Subcutaneous adipose tissue (tissue), 4 donors: ENCODE results near the gene CCT5. TPM values are rescaled to one million over a fixed set of nuclear protein-coding genes. Genes with fewer than 3 reads are reported as not detected.

Experiments used
- CTCF ChIP-seq: fragments of 450-650 bp; IDR thresholded peaks from one replicate; pipeline ENCODE4 v1.5.1; 2016; ENCODE audit warnings: low read depth, mild to moderate bottlenecking, control low read depth, antibody characterized with exemption, moderate library complexity
- total RNA-seq, 4 donors: library from RNA; depleted of rRNA; stranded (reverse); fragments of >200 nt; gene quantifications; one replicate each; pipeline ENCODE4 v1.1.0, GENCODE V29; 2016

CCT5 gene
- 100 to 1,000 TPM; 130 to 187 (median 153) TPM for total RNA-seq

DNA sequence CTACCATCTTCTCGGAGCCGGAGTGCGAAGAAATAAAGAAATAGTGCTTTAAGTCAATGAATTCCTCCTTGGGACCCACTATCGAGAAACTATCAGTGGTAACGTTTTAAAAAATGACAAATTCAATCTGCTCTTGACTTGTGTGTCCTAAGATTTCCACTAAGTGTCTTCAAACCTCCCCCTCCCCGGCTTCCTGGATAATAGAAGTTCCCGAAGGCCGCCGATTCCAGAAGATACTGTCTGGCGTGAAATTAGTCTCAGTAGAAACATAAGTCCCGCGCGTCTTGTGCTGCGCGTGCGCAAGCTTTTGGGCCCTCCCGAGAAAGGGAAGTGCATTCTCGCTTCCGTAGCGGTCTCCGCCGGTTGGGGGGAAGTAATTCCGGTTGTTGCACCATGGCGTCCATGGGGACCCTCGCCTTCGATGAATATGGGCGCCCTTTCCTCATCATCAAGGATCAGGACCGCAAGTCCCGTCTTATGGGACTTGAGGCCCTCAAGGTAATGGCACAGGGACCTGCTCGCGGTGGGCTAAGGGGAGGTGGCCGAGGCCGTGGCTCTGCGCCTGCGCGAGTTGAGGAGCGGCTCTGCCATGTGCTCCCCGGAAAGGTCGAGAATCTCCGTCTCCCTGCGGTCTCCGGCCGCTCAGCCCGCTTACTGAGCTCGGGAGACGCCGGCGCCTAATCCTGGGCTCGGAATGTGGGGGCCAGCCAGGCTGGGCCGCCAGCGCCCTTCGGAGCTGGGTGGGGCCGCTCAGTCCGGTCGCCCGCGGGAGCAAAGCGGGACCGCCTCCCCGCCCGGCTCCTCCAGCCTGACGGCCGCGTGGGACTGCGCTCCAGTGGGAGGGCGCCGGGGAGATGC lies at the start of gene CCT5:
TSS of gene CCT5 (plus strand) at position 333 of the 858 bp plus-strand sequence. CDS start at position 394, 61 bp downstream.
- no peak for TF ChIP-seq CTCF

GRCh38 chr5:10201223-10201868 lies 48.7 kb upstream of the CCT5 start:
- TF ChIP-seq CTCF = no peak

GRCh38 chr5:10202089-10202910 lies 47.8 kb upstream of the CCT5 start:
- no peak for TF ChIP-seq CTCF

DNA sequence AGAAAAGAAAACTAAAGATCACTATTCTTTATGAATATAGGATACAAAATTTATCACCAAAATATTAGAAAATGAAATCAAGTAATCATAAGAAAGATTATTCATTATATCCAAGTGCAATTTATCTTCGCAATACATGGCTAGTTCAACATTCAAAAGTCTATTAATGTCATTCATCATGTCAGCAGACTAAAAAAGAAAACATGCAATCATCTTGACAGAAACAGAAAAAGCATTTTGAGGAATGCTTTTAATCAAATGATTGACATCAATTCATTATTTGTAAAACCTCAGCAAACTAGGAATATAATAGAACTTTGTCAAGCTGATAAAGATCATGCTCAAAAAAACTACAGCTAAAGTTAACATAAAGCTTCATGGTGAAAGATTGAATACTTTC lies 41.1 kb upstream of the CCT5 start:
- no peak for TF ChIP-seq CTCF

DNA sequence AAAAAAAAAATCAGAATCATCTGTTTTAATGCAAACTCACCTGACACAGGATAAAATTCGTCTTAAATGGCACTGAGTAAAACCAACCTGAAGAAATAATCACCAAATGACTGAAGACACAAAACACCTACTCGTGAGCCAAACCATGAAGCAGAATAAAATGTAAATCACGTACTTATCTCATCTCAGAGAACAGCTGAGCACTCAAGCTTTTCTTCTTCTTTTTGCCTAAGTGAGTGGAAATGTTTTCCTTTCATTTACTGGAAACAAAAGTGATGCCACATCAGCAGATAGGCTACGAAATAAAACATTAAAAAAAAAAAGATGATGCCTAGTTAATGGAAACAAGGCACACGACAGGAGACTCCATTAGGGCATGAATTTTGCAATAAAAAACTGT lies 36.8 kb upstream of the CCT5 start:
- TF ChIP-seq CTCF = no peak

- TF ChIP-seq CTCF = no peak
These were observed 36.0 kb upstream of the CCT5 start for GRCh38 chr5:10214041-10214440.

DNA sequence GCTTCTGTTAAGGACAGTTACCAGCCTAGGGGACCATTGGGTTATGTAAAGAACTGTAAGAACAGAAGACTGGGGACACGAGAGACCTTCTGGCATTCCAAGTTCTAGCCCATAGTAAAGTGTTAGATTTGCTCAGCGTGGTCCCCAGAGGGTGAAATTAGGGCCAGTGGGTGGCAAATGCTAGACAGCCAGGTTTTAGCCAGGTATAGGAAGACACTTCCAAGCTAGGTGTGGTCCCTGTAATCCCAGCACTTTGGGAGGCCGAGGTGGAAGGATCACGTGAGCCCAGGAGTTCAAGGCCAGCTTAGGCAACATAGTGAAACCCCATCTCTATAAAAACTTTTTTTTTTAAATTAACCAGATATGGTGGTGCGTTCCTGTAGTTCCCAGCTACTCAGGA lies 34.7 kb upstream of the CCT5 start:
- TF ChIP-seq CTCF = no peak
